Measurements from ENCODE around the gene PXMP4. TPM values are rescaled to one million over a fixed set of nuclear protein-coding genes. Genes with fewer than 3 reads are reported as not detected.

Gene PXMP4
- total RNA-seq, 1 experiment from 2014 or later = 3.3 TPM

- no peak; the same call in 1 of the 2 replicates for TF ChIP-seq MAX (CRISPR knock-in tag; IDR thresholded peaks at IDR 0.05)
- TF ChIP-seq ZNF219 (CRISPR knock-in tag; IDR thresholded peaks at IDR 0.05; ENCODE audit: borderline replicate concordance) = no peak
- TF ChIP-seq ZNF263 (CRISPR knock-in tag; IDR thresholded peaks at IDR 0.05; ENCODE audit: low read depth) = no peak; the same call in 1 of the 2 replicates
- TF ChIP-seq IRF1 (CRISPR knock-in tag; IDR thresholded peaks at IDR 0.05) = no peak
- TF ChIP-seq ZNF671 (CRISPR knock-in tag; IDR thresholded peaks at IDR 0.05) = no peak
- peak; percentile 48; the same call in 1 of the 2 replicates for TF ChIP-seq FOXK1 (CRISPR knock-in tag; IDR thresholded peaks at IDR 0.05)
- TF ChIP-seq ZNF425 (CRISPR knock-in tag; conservative IDR thresholded peaks at IDR 0.05) = no peak
- TF ChIP-seq NR3C1 (CRISPR knock-in tag; conservative IDR thresholded peaks at IDR 0.05; ENCODE audit: low read depth) = no peak
- TF ChIP-seq HMGA2 (CRISPR knock-in tag; IDR thresholded peaks at IDR 0.05) = no peak
- peak; percentile 89; the same call in 1 of the 2 replicates for TF ChIP-seq E2F5 (CRISPR knock-in tag; IDR thresholded peaks at IDR 0.05)
- no peak for TF ChIP-seq ZNF532 (CRISPR knock-in tag; IDR thresholded peaks at IDR 0.05; ENCODE audit: borderline replicate concordance)
- TF ChIP-seq NR2C2 (CRISPR knock-in tag; IDR thresholded peaks at IDR 0.05) = no peak
- TF ChIP-seq CREB1 (CRISPR knock-in tag; IDR thresholded peaks at IDR 0.05) = no peak
- no peak for TF ChIP-seq TEAD4 (CRISPR knock-in tag; IDR thresholded peaks at IDR 0.05)
- no peak for TF ChIP-seq TEAD1 (CRISPR knock-in tag; IDR thresholded peaks at IDR 0.05)
- TF ChIP-seq TCF7 (CRISPR knock-in tag; IDR thresholded peaks at IDR 0.05; ENCODE audit: low read depth) = no peak
- TF ChIP-seq ATF3 (CRISPR knock-in tag; conservative IDR thresholded peaks at IDR 0.05) = no peak
- TF ChIP-seq EMX1 (CRISPR knock-in tag; IDR thresholded peaks at IDR 0.05) = no peak
- TF ChIP-seq MLX (CRISPR knock-in tag; IDR thresholded peaks at IDR 0.05) = no peak
- no peak for TF ChIP-seq GRHL2 (CRISPR knock-in tag; IDR thresholded peaks at IDR 0.05; ENCODE audit: insufficient replicate concordance, severe bottlenecking)
- no peak for TF ChIP-seq GTF2I (CRISPR knock-in tag; conservative IDR thresholded peaks at IDR 0.05)
- no peak for TF ChIP-seq OVOL2 (CRISPR knock-in tag; IDR thresholded peaks at IDR 0.05; ENCODE audit: borderline replicate concordance)
- no peak for TF ChIP-seq SMAD4 (CRISPR knock-in tag; IDR thresholded peaks at IDR 0.05)
- 0 out of 2 replicates have a peak, but pooled peaks have one; percentile 13 for TF ChIP-seq GABPB1 (CRISPR knock-in tag; IDR thresholded peaks at IDR 0.05)
- no peak for TF ChIP-seq CBFB (CRISPR knock-in tag; IDR thresholded peaks at IDR 0.05; ENCODE audit: low read depth)
- TF ChIP-seq FOXJ3 (CRISPR knock-in tag; IDR thresholded peaks at IDR 0.05; ENCODE audit: borderline replicate concordance) = no peak
- TF ChIP-seq E2F1 (CRISPR knock-in tag; IDR thresholded peaks at IDR 0.05) = no peak
- no peak for TF ChIP-seq ERG (CRISPR knock-in tag; IDR thresholded peaks at IDR 0.05)
Observed at GRCh38 chr20:33732166-33732970, 12.3 kb upstream of the PXMP4 start (continued).

All from WTC11 (cell line).